Fibroblast of lung (primary cell): ENCODE results near the gene CHGA.

ENCODE experiments used
- CTCF ChIP-seq, 2 donors: IDR thresholded peaks in 1 of 2; conservative IDR thresholded peaks in 1 of 2; 1 replicate in 1 of 2; 2 replicates in 1 of 2; pipeline ENCODE4 v1.5.1; 2011 to 2012; ENCODE audit warnings: low read length in 2 of 2, control low read depth in 1 of 2, inconsistent platforms in 1 of 2, low read depth in 1 of 2, mild to moderate bottlenecking in 1 of 2
- EZH2 ChIP-seq: IDR thresholded peaks from 2 replicates; pipeline ENCODE4 v1.5.1; 2012; ENCODE audit warnings: low read length, control low read depth, mild to moderate bottlenecking; ENCODE audit errors: missing control alignments

GRCh38 chr14:92884410-92884809, 38.5 kb upstream of the CHGA start:
- TF ChIP-seq CTCF (conservative IDR thresholded peaks at IDR 0.05 in 1 of 2, IDR thresholded peaks at IDR 0.05 in 1 of 2; ENCODE audit: low read depth in 1 of 2, low read length in 2 of 2) (no peak), EZH2 (no peak)
